ENCODE data around the gene PRRX1. TPM values are rescaled to one million over a fixed set of nuclear protein-coding genes. Genes with fewer than 3 reads are reported as not detected.

PRRX1 gene
- total RNA-seq, 1 donor from 2014 or later: 1.5 TPM

DNA sequence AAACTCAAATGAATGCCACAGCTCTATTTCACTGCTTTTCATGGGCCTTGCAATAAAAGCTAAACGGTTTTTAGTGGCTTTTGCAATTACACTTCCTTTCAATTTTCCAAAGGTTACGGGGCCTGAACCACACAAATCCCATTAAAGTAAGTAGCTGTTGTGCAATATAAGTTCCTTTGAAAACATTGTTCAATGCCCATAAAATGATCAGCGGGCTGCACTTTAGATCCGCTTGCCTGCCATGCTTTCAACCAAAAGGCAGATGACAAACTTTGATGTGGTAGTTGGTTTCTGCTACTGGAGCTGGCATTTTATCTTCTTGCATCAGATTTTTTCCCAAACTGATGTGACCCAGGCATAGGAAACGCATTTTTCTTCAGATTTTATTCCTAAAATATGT lies 50.2 kb downstream of the PRRX1 start:
- H3K9me3 Mint-ChIP-seq (ENCODE audit: low read depth): no peaks in the 10 kb centered on the region

DNA sequence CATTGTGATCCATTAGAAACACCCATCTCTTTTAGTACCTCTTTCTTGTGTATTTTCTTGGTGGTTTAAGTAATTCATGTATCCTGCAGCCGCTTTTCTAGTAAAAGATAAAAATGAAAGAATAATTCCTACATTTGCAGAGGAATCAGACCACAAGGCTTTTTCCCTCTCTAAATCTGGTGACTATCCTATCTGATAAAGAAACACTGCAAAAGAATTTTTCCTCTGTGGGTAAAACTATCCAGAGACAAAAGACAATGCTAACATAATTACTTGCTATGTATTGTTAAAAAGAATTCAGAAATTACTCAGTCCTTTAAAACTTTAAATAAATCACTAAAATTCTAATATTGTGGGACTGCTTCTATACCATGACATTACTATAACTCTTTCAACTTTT lies 51.0 kb downstream of the PRRX1 start:
- Mint-ChIP-seq H3K9me3 (ENCODE audit: low read depth) (no peaks in the 10 kb centered on the region), H3K27me3 (no peaks in the 10 kb centered on the region), H3K27ac (no peak overlapping the region), H3K36me3 (ENCODE audit: insufficient read depth) (no peaks in the 10 kb centered on the region), H3K4me3 (ENCODE audit: low read depth) (no peak overlapping the region), H3K4me1 (ENCODE audit: low read depth) (no peaks in the 10 kb centered on the region)
- TF ChIP-seq, protein P1, sequence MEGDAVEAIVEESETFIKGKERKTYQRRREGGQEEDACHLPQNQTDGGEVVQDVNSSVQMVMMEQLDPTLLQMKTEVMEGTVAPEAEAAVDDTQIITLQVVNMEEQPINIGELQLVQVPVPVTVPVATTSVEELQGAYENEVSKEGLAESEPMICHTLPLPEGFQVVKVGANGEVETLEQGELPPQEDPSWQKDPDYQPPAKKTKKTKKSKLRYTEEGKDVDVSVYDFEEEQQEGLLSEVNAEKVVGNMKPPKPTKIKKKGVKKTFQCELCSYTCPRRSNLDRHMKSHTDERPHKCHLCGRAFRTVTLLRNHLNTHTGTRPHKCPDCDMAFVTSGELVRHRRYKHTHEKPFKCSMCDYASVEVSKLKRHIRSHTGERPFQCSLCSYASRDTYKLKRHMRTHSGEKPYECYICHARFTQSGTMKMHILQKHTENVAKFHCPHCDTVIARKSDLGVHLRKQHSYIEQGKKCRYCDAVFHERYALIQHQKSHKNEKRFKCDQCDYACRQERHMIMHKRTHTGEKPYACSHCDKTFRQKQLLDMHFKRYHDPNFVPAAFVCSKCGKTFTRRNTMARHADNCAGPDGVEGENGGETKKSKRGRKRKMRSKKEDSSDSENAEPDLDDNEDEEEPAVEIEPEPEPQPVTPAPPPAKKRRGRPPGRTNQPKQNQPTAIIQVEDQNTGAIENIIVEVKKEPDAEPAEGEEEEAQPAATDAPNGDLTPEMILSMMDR (IDR thresholded peaks at IDR 0.05; ENCODE audit: unreplicated experiment): no peak
- no peak for DNase-seq (ENCODE audit: low spot score, unreplicated experiment)

More for the DNA sequence above, 50.2 kb downstream of the PRRX1 start:
- TF ChIP-seq, protein P1 (IDR thresholded peaks at IDR 0.05; ENCODE audit: unreplicated experiment): no peak
- DNase-seq (ENCODE audit: low spot score, unreplicated experiment): no peak
- H3K36me3 Mint-ChIP-seq (ENCODE audit: insufficient read depth): no peaks in the 10 kb centered on the region
- no peak overlapping the region for H3K27ac Mint-ChIP-seq
- H3K4me1 Mint-ChIP-seq (ENCODE audit: low read depth): no peaks in the 10 kb centered on the region
- peaks cover under 1% of the 10 kb centered on the region for H3K27me3 Mint-ChIP-seq
- H3K4me3 Mint-ChIP-seq (ENCODE audit: low read depth): no peak overlapping the region

DNA sequence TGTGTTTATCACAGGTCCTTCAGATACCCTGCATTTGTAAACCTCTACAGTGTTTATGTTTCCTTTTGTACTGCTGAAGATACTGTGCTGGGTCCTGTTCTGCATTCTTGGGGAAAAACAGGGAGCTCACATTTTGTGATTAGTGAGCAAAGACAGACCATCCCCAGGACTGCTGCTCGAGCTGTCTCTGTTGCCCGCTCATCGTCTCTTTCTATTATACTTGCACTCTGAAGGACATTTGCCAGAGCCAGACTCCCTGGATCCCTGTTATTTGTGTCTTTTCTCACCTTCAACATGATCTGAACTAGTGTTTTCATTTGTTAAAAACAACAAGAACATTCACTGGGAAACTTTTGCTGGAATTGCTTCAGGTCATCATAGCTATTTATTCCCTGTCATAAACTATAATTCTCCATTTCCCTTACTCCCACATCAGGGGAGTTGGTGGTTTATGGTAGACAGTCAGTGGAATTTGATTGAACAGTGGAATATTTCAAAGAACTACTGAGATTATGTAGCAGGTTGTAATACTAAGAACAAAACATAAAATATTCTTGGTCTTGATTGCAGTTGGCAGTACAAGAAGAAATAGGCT lies 53.0 kb downstream of the PRRX1 start:
- Mint-ChIP-seq H3K27ac (no peak overlapping the region), H3K4me1 (ENCODE audit: low read depth) (no peaks in the 10 kb centered on the region), H3K36me3 (ENCODE audit: insufficient read depth) (no peaks in the 10 kb centered on the region), H3K9me3 (ENCODE audit: low read depth) (no peaks in the 10 kb centered on the region), H3K27me3 (no peaks in the 10 kb centered on the region), H3K4me3 (ENCODE audit: low read depth) (no peak overlapping the region)
- TF ChIP-seq, protein P1 (IDR thresholded peaks at IDR 0.05; ENCODE audit: unreplicated experiment): no peak
- no peak for DNase-seq (ENCODE audit: low spot score, unreplicated experiment)

DNA sequence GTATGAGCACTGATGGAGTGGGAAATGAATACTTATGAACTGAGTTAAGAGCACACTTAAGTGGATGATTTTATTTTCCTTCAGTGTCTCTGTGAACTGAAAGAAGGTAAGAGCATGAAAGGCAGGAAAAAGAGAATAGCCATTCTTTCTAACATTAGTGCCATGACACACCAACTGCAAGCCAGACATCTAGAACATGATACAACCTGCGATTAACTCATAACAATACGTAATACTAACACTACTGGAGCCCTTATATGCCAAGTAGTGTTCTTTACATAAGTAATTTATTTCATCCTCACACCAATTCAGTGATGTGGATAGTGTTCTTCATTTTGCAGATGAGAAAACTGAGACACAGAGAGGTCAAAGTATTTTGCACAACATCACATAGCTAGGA lies 56.7 kb downstream of the PRRX1 start:
- Mint-ChIP-seq H3K4me3 (ENCODE audit: low read depth) (no peak overlapping the region), H3K9me3 (ENCODE audit: low read depth) (peaks cover 3% of the 10 kb centered on the region), H3K36me3 (ENCODE audit: insufficient read depth) (no peaks in the 10 kb centered on the region), H3K4me1 (ENCODE audit: low read depth) (no peaks in the 10 kb centered on the region), H3K27ac (no peak overlapping the region), H3K27me3 (no peaks in the 10 kb centered on the region)
- no peak for DNase-seq (ENCODE audit: low spot score, unreplicated experiment)
- TF ChIP-seq, protein P1 (IDR thresholded peaks at IDR 0.05; ENCODE audit: unreplicated experiment): no peak

DNA sequence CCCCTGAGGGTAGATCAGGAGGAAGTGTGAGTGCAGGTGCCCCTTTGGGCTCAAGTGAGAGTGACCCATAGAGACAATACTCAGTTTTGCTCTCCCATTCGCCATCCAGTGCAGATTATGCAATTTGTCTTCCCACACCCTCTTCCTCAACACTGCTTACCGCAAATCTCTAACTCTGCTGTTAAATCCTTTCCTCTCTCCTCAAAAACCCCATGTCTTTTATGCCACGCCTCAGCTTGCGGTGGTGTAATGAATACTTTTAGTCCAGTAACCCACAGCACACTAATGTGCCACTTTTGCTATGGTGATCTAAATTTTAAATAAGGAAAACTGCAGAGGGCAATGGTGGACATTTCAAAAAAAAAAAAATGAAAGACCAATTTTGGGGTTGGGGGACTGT lies 57.7 kb downstream of the PRRX1 start:
- TF ChIP-seq, protein P1 (IDR thresholded peaks at IDR 0.05; ENCODE audit: unreplicated experiment): no peak
- H3K4me1 Mint-ChIP-seq (ENCODE audit: low read depth): no peaks in the 10 kb centered on the region
- no peak overlapping the region for H3K4me3 Mint-ChIP-seq (ENCODE audit: low read depth)

More for the DNA sequence above, 57.7 kb downstream of the PRRX1 start:
- Mint-ChIP-seq H3K36me3 (ENCODE audit: insufficient read depth) (no peaks in the 10 kb centered on the region), H3K9me3 (ENCODE audit: low read depth) (peaks cover 3% of the 10 kb centered on the region), H3K27me3 (peaks cover 5% of the 10 kb centered on the region), H3K27ac (no peak overlapping the region)
- DNase-seq (ENCODE audit: low spot score, unreplicated experiment): no peak
